Stimulated activated CD4-positive, alpha-beta T cell treated with anti-CD3 and anti-CD28 coated beads, Interleukin-2, amount 100 ng/mL, for 48 hours (primary cell): ENCODE results near the gene WDR20.
"Not testable (repeated sequence)": the region's sequence is repeated elsewhere in the genome, so short reads cannot be mapped to it uniquely, and the experiment has no call there.

Source experiments
- DNase-seq, 2 donors: peaks; one replicate each; pipeline ENCODE4 v3.0.0-alpha.2; 2020

WDR20 gene, protein sequence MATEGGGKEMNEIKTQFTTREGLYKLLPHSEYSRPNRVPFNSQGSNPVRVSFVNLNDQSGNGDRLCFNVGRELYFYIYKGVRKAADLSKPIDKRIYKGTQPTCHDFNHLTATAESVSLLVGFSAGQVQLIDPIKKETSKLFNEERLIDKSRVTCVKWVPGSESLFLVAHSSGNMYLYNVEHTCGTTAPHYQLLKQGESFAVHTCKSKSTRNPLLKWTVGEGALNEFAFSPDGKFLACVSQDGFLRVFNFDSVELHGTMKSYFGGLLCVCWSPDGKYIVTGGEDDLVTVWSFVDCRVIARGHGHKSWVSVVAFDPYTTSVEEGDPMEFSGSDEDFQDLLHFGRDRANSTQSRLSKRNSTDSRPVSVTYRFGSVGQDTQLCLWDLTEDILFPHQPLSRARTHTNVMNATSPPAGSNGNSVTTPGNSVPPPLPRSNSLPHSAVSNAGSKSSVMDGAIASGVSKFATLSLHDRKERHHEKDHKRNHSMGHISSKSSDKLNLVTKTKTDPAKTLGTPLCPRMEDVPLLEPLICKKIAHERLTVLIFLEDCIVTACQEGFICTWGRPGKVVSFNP

DNA sequence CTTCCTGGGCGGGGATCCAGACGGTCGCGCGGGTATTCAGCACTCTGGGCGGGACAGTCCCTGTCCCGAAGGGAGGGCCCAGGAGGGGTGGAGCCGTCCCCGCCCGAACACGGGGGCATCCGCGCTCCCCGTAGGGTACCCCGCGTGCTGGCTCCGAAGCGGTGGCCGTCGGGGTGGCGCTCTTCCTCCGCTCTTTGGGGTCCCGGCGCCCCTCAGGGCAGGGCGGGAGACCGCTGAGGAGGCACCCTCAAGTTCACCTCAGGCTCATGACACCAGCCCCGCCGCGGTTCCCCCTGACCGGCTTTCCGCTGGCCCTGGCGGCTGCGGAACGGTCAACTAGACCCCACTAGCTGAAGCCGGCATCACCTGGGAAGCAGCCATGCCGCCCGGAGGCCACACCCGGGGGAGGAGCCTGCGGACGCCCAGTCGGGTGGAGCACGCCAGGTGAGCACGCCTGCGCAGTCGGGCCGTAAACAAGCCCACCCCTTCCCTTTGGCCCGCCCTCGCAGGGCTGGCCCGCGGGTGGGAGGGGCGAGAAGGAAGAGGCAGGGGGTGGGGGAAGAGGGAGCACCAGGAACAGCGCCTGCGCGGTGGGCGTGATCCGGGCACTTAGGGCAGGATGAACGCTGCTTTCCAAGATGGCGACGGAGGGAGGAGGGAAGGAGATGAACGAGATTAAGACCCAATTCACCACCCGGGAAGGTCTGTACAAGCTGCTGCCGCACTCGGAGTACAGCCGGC is at the start of gene WDR20:
TSS of gene WDR20 (plus strand) at position 612 of the 741 bp plus-strand sequence. CDS start at position 639, 27 bp downstream.
- DNase-seq, result peak; percentile 98 to 99

DNA sequence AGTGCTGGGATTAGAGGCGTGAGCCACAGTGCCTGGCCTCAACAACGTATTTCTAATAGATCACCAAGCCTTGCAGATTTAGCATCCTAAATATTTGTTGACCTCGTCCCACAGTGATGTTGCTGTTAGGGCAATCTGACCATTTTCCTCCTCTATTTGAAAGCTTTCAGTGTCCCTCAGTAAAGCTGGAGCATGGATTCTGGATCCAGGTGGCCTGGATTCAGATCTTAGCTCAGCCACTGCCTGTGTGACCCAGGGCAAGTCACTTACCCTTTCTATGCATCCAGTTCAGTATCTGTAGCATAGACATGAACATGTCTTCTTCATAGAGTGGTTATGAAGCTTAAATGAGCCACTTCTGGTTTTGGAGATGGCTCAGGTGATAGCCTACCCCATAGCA is 49.0 kb upstream of the WDR20 start:
- no peak for DNase-seq

DNA sequence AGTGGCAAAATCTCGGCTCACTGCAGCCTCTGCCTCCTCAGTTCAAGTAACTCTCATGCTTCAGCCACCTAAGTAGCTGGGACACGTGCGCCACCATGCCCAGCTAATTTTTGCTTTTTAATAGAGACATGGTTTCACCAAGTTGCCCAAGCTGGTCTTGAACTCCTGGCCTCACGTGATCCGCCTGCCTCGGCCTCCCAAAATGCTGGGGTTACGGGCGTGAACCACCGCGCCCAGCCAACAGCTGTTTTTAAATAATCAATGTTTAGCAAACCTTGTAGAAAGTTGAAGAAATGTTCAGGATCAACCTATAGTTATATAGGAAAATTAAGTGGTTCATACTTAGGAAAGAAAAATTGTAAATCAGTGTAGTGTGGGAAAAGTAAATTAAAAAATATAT is 46.9 kb upstream of the WDR20 start:
- no peak for DNase-seq

DNA sequence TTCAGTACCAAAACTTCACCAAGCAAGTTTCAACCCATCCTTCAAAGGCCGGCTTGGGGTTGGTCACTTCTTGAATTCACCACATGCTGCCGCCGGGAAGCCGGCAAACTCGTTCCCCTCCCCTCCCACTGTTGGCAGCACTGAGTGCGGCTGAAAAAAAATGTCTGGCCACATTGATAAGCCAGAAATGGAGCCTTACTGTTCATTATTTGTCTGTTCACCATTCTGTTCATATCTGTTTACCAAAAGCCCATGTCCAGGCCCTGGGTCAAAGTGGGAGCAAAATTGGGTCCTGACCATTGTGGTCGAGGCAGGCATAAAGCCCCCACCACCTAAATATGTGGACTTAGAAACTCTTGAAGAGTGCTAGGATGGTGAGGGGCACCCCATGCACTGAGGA is 45.6 kb upstream of the WDR20 start:
- DNase-seq, result no peak

DNA sequence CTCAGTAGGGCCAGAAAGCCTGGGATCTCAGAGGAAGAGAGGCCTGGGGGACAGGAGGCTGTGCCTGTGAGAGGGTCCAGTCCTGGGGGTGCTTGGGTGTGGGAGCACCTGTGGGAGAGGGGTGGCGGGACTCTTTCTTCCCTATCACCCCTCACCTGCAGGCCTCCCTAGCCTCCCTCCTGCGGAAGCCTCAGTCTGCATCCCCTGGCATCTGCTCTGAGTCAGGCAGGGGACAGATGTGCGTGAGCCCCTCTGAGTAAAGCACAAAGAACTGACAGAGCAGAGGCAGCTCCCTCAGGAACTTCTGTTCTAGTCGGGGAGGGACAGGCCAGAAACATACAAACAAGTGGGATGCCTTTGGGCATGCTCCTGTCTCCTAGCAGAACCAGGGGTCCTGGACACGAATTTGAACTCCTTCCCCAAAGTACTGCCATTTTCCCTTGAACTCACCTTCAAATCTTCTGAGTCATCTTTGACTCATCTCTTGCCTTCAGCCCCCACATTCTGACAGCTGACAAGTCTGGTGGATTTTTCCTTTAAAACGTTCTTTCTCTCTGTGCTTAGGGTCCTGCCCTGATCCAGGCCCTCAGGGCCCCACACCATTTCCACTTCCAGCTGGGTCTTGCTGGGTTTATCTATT is 44.3 kb upstream of the WDR20 start:
- no peak for DNase-seq

DNA sequence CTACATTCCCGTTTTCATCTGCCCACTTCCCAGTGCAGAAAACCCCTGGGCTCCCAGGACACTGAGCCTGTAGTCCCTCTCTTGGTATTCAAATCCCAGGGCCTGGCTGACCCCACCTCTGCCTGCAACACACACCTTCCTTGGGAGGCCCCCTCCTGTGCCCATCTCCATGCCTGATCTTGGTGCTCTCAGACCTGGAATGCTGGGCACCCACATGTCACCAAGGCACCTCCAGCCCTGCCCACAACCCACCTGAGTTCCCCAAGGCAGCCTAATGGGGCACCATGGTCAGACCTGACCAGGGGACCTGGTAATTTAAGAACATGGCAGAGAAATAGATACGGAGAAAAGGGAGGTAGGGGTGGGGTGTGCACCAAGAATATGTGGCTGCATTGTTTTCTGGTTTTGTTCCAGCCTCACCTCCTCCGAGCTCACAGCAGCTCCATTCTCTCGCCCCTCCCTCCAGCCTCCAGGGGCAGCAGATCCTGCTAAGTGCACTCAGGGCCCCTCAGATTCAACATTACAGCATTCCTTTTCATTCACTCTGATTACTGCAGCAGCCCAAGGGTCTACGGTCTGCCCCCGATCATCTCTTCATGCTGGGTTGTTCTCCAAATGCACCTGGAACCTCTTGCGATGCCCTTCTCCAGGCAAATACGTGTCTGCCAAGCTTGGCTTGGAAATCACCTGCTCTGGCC is 43.7 kb upstream of the WDR20 start:
- no peak for DNase-seq

DNA sequence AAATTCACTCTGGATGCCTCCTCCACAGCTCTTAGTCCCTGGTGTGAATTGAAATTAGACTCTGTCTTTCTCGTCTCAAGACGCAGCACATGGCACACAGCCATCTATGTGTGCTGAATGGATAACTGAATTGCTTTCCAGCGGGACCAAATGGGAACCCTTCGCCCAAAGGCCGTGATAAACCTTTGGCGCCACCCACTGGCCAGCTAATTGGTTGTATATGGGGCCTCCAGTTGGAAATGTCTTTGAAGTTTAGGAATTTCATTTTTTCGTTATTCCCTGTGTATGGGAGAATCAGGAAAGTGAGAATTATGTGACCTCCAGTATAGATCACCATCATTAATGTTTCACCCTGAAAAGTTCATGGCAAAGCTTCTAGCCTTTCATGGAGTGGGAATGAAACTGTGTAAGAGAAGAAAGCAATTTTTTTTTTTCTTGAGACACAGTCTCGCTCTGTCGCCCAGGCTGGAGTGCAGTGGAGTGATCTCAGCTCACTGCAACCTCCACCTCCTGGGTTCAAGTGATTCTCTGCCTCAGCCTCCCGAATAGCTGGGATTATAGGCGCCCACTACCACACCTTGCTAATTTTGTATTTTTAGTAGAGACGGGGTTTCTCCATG is 43.0 kb upstream of the WDR20 start:
- peak; percentile 70 to 71 for DNase-seq

DNA sequence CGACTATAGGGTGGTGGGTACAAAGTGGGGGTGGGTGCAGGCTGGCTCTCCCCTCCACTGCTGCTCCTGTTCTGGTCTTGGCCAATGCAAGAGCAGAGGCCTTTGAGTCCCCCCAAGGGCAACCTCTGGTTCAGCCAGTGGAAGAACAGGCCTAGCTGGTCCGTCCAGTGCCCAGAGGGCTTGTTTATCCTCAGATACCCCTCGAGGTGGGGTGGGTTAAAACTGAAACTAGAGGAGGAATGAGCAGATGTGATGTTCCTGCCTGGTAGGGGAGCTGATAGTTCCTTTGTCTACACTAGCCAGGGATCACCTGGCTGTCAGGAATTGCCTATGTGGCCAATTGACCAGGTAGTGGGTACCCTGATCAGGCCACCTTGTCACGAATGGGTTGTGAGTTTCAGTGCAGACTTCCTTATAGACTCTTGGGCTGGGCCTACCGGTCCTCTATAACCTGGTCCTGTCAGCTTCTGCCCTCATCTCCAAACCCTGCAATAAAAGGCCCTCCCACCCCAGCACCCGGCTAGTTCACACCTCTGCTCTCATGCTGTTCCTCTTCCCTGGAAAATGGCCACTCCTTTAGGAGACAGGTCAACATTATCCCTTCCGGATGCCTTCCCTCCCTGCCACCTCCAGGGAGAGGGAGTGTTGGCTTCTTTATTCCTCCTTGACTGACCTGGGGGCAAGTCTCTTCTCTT is 42.1 kb upstream of the WDR20 start:
- DNase-seq, result no peak

DNA sequence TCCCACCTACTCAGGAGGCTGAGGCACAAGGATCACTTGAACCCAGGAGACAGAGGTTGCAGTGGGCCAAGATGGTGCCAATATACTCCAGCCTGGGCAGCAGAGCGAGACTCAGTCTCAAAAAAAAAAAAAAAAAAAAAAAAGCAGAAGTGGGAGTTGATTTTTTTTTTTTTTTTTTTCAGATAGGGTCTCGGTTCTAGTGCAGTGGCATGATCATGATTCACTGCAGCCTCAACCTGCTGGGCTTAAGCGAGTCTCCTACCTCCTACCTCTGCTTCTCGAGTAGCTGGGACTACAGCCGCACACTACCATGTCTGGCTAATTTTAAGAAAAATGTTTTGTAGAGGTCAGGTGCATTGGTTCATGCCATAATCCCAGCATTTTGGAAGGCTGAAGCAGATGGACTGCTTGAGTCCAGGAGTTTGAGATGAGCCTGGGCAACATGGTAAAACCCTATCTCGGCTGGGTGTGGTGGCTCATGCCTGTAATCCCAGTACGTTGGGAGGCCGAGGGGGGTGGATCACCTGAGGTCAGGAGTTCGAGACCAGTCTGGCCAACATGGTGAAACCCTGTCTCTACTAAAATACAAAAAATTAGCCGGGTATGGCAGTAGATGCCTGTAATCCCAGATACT is 36.5 kb upstream of the WDR20 start:
- no peak for DNase-seq

DNA sequence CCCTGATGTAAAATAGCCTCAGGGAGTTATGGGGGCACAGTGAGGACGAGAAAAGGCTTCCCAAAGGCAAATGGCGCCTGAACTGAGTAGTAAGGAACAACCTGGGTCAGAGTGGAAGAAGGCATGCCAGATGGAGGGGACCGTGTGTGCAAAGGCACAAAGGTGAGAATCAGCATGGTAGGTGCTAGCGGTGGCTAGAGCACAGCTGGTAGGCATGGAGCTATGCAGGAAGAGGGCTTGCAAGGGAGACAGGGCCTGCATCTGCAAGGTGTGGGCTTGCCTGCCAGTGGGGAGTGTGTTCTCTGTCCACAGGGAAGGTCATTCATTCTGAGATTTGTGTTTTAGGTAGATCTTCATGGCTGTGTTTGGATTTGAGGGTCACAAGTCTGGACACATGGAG is 34.3 kb upstream of the WDR20 start:
- no peak for DNase-seq

DNA sequence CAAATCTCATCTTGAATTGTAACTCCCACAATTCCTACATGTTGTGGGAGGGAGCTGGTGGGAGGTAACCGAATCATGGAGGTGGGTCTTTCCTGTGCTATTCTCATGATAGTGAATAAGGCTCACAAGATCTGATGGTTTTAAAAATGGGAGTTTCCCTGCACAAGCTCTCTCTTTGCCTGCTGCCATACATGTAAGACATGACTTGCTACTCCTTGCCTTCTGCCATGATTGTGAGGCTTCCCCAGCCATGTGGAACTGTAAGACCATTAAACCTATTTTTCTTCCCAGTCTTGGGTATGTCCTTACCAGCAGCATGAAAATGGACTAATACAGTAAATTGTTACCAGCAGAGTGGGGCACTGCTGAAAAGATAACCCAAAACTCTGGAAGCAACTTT is 30.4 kb upstream of the WDR20 start:
- not testable (repeated sequence) for DNase-seq

DNA sequence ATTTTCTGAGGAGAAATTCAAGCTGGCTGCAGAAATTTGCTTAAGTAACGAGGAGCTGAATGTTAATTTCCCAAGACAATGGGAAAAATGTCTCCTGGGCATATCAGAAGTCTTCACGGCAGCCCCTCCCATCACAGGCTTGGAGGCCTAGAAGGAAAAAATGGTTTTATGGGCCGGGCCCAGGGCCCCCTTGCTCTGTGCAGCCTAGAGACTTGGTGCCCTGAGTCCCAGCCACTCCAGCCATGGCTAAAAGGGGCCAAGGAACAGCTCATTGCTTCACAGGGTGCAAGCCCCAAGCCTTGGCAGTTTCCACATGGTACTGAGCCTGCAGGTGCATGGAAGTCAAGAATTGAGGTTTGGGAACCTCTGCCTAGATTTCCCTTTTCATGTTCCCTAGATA is 28.6 kb upstream of the WDR20 start:
- DNase-seq, result no peak

DNA sequence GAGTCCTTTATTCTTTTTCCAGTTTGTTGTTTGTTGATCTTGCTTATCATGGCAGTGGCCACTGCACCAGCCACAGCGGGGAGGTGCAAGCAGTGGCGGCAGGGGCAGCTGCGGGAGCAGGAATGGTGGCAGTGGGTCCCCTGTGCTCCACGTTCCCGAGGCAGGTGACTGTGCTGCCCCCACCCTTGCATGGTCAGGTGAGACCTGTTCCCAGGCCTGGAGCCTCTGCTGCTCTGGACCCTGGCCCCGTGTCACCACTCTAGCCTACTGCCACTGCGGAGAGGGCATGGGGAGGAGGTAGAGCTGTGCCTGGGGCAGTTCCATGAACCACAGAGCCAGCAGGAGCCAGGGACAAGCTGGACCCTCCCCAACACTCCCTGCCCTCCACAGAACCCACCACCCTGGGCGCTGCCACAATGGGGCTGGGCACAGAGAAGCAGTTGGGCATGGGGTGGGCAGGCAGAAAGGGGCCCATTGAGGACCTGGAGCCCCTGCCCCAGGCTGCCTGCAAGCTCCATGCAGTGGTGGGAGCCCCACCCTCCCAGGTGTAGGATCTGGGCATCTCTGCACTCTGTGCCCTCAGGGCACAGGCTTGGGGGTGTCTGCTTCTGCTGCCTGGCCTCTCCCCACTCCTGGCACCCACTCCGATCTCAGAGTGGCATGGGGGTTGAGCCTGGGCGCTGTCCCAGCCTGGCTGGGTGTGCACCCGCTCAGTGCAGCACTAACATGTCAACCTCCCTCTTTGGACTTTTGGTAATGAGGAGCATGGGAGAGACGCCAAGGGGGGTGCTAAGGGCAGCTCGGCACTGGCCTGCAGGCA is 23.1 kb upstream of the WDR20 start:
- no peak for DNase-seq

DNA sequence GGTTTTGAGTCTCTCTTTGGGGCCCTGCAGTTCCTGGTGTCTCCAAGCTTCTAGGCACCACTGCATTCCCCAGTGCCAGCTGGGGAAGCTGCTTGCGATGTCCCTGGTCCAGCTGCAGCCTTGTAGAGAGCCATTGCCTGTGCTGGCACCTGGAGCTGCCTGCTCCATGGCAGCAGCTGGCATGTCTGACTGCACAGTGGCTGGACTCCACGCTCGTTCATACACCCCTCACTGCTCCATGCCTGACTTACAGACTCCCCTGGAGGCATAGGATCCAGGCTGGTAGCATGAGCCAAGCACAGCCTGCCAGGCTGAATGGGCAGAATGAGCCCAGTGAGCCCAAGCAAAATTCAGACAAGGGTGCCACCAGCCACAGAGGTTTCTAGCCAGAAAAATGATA is 21.8 kb upstream of the WDR20 start:
- DNase-seq, result no peak

DNA sequence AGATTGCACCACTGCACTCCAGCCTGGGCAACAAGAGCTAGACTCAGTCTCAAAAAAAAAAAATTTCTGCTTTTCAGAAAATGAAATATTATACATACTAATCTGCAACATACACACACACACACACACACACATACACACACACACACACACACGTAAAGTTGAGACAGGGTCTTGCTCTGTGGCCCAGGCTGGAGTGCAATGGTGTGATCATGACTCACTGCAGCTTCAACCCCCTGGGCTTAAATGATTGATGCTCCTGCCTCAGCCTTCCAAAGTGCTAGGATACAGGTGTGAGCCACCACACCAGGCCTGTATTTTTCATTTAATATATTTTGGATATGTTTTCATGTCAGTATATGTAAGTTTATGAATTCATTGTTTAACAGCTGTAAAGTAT is 18.8 kb upstream of the WDR20 start:
- no peak for DNase-seq

DNA sequence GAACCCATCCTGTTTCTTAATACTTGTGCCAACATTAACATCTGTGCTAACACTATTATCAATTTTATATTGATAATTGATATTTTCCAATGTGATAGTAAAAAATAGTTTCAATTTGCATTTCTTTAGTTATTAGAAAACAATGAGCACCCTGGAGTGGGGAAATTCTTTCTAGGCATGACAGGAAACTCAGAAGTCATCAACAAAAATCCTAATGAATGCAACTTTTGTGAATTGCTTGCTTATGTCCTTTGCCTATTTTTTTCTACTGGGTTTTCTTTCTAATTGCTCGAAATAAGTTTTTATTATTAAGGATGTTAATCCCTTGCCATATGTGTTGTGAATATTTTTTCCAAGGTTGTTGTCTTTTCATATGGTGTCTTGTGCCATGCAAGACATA is 18.1 kb upstream of the WDR20 start:
- DNase-seq, result no peak

DNA sequence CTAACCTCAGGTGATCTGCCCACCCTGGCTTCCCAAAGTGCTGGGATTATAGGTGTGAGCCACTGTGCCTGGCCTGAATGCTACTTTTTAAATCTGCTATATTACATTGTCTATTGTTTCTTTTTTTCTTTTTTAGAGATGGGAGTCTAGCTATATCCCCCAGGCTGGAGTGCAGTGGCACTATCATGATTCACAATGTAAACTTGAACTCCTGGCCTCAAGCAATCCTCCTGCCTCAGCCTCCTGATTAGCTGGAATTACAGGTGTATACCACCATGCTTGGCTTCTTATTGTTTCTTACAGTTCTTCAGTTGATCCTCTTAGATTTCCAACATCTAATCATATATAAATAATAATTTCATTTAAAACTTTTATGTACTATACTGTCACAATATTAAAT is 15.3 kb upstream of the WDR20 start:
- no peak for DNase-seq

DNA sequence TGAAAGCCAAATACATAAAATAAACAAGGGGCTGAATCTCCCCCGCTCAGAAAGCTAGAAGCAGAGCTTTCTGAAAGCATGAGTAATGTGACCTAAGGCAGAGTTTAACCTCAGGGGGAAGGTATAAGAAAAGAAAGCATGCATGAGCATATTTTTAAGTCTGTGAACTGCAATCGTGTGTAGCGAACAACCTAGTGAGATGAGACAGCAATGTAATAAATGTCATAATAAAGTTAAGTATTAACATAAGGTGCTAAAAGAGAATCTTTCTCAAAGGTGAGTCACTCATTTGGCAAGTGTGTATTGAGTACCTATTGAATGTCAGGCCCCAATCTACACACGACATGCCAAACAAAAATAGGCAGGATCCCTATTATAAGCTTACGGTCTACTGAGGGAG is 14.2 kb upstream of the WDR20 start:
- no peak for DNase-seq

DNA sequence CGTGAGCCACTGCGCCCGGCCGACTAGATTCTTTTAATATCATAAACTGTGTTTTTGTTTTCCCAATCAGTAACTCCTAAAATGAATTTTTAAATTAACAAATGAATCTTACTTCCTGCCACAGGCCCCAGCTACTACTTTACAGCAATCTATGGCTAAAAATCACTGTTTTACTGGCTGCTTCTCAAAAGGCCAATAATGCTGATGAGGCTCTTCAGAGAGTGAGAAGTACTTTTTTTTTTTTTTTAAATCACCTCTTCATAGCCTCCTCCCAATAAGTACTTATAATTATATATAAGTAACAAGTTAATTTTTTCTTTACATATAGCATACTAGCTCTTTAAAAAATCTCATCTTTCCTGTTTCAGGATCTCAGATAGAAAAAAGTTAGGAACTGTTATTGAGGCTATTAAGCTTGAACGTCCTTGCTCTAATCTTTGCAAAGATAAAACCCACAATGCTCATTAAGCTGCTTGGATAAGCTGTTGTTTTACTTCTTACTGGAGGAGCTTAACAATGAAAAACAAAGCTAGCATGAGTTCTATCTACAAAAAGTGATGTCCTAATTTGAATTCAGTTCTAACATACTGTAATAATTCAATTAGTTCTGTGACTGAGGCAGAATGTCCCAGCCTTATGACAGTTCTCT is 12.8 kb upstream of the WDR20 start:
- no peak for DNase-seq

DNA sequence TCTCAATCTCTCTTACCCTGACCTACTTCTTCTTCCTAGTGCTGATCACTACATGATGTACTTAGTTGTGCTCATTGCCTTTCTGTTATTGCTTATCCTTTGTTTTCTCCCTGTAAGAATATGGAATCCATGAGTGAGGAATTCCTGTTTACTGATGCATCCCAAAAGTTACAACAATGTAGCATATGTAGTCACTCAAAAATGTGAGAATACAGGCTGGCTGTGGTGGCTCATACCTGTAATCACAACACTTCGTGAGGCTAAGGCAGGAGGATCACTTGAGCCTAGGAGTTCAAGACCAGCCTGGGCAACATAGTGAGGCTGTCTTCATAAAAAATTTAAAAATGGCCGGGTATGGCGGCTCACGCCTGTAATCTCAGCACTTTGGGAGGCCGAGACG is 8.0 kb upstream of the WDR20 start:
- no peak for DNase-seq
